M059J (cell line): Measurements from ENCODE around the gene CLCNKB. TPM values are rescaled to one million over a fixed set of nuclear protein-coding genes. Genes with fewer than 3 reads are reported as not detected.
A peak's percentile ranks its signal among the peaks of the same experiment; 100 is the strongest.
"Not testable (repeated sequence)": the region's sequence is repeated elsewhere in the genome, so short reads cannot be mapped to it uniquely, and the experiment has no call there.

Source experiments
- DNase-seq: peaks from one replicate; pipeline ENCODE4 v3.0.0-alpha.2; 2012; ENCODE audit warnings: low read depth
- total RNA-seq: library from RNA; depleted of rRNA; stranded (reverse); fragments of >200 nt; shearing (Covaris generic); gene quantifications from 2 replicates; pipeline ENCODE4 v1.2.3, GENCODE V29; 2014

Gene CLCNKB
- total RNA-seq, 1 experiment from 2014 or later: 0.32 TPM

DNA sequence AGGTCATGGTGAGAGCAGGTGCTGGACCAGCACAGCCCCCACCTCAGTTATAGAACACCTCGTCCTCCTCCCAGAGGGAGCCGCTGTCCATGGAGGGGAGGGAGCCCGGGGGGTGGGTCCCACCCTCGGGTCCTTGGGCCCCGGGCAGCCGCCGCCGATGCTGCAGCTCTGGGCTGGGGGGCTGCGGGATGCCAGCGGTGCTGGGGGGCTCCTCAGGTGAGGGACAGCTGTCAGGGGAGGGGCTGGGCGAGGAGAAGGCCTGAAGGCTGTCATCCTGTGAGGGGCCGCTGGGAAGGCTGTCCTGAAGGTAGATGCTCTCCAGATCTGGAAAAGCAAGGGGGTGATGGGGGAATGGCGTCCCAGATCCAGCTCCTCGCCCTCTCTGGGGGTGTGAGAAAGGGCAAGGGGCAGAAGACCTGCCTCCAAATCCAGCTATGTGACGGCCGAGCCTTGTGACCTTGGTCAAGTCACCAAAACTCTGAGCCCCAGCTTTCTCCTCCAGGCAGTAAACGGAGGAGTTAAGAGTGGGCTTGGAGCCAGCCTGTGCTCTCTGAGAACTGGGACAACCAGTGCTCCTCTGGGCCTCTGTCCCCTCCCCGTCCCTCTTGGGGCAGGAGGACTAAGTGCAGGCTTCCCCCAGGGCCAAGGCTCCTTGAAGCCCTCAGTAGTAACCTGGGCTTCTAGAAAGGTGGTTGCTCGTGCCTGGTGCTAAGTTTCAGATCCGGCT, 15.0 kb downstream of the CLCNKB start:
- not testable (repeated sequence) for DNase-seq

DNA sequence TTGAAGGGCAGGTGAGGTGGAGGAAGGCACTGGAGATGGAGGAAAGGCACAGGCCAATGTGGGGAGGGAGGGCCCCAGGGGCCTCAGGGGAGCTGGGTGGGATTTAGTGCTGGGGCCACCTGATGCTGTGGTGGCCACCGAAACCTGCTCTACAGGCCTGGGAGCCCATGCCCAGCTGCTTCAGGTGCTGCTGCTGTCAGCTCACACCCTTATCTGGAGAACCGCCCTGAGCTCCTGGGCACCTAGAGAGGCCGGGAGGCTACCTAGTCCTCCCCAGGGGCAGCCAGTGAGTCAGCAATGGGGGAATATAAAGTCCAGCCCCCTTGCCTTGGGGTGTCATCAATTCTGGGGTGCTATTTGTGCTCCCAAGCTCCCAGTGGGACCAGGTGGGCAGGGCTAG, 17.7 kb downstream of the CLCNKB start:
- DNase-seq: no peak

DNA sequence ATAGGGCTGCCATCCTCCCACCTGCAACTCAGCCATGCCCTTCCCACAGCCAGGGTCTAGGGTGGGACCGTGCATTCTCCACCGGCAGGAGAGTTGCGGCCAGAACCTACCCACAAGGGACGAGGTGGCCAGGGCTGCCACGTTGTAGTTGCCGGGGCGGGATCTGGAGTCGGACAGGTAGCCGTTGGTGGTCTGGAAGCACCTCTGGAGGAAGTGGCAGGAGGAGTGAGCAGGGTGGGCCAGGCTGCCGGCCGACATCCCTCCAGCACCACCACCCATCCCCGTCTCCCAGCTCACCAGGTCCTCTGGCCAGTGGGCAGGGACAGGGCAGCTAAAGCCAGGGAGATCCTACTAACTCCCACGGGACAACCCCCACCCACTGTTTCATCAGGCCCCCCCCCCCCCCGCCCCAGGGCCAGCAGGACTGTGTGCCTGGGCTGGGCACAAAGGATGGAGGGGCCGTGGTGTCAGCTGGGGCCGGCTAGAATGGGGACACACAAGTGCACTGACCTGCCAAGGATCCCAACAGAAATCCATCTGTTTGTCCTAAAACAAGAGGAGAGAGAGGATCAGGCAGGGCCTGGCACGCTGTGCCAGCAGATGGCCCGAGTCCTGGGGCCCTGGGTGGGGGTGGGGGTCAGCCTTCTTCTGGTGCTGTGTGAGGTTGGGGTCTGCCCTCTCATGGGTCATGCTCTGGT, 18.6 kb downstream of the CLCNKB start:
- DNase-seq: not testable (repeated sequence)

DNA sequence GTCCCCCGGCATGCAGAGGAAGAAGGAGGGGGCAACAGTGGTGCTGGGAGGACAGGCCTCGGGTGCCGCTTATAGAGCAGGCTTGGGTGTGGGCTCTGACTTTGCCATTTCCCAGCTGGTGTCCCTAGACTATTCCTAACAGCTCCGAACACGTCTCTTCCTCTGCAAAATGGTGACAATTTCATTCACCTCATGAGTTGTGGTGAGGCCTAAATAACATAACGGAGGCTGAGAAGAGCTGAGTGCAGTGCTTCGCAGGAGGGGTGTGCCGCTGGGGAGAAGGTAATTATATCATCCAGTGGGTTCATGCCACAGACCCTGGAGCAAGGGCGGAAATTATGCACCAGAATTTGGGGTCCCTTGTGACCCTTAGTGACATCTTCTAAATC, 19.1 kb downstream of the CLCNKB start:
- not testable (repeated sequence) for DNase-seq

DNA sequence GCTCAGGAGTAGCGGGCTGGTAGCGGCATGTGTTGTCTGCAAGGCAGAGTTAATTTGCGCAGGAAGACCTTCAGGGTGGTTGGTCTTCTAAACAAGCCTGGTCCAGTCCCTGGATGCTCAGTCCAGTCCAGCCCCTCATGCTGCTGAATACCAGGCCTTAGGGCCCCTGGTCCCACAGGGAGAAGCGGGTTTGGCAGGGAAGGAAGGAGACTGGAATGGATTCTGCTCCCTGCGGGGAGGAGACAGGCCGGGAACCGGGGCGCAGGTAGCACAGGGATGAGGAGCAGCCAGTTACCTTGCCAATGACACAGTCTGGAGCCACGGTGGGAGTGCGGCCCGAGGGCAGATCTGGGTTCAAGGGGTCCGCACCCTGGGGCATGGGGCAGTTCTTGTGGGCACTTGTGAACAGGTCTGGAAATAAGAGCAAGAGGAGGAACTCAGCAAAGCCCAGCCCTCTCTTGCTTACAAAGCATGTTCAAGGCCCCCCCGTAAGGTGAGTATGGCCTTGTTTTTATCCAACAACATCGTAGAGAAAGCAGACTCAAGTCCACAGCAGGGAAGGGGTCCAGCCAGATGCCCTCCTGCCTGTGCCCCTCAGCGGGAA, 19.7 kb downstream of the CLCNKB start:
- DNase-seq: no peak

DNA sequence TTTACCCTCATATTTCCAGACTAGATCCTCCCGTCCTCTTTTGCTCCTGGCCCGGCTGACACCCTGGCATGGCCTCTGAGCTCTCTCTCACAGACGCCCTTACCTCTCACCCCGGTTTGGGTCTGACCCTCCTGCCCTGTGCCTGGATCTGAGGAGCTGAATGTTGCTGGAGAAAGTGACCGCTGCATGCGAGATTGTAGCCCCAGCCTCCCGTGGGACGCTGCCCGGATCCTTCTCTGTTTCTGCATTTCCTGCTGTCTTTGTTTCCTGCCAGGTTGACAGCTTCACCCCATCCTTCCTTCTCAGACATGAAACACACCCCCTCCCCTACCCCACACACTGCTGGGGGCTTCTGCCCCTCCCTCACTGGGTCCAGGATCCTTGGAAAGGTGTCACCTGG, 20.3 kb downstream of the CLCNKB start:
- DNase-seq: no peak

DNA sequence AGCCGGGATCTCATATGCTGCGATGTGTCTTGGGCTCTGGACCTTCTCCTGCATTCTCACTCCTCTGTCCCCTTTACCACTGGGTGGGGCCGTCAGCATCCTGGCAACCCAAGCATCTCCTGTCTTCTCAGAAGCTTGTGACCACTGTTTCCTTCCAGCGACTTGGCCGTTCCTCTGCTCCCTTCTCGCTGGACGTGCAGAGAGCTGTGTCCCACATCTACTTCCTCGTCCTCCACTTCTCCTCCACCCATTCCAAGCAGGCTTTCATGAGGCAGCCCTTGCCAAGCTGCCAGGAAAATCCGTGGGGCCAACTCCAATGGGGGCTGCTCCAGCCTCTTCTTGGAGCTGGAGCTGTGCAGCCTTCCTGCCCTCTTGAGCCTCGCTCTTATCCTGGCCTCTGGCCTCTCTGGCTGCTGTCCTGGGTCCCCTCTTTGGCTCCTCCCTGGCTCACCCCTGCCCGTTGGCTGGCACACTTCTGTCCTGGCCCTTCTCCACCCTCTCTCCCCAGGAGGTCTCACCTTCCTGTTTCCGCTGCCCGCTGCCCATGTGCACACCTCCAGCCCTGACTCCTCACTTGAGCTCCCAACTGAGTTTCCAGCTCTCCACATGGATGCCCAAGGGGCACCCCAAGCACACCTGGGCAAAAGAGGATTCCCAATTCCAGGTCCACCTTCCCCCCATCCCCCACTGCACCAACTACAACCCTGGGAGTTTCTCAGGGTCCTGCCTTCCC, 21.1 kb downstream of the CLCNKB start:
- DNase-seq: no peak

DNA sequence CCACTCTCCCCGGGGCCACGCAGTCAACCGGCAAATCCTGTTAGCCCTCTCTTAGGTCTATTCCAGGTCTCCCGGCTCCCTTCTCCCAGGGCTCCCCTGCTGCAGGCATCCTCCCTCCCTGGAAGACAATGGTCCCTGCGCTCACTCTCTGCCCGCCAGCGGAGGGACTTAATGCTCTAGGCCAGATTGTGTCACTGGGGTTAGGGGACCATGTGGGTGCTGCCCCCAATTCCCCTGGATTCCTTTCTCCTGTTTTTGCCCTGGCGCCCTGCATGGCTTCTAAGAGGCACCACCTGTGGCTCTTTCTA, 21.6 kb downstream of the CLCNKB start:
- DNase-seq: no peak

DNA sequence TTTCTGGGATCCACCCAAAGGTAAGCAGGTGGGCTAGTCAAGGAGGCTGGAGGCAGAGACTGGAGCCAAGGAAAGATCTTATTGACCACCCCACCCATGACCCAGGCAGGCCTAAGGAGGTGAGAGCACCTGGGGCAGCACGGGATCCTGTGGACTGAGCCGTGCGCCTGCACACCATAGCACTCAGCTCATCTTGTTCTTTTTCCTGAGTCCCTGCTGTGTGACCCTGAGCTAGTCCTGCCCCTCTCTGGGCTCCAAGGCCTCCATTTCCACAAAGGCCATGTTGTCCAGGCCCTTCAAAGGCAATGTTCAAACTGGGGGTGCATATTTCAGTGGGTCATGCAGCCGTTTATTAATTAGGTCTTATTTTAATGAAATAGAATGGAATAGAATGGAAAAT, 22.7 kb downstream of the CLCNKB start:
- no peak for DNase-seq

DNA sequence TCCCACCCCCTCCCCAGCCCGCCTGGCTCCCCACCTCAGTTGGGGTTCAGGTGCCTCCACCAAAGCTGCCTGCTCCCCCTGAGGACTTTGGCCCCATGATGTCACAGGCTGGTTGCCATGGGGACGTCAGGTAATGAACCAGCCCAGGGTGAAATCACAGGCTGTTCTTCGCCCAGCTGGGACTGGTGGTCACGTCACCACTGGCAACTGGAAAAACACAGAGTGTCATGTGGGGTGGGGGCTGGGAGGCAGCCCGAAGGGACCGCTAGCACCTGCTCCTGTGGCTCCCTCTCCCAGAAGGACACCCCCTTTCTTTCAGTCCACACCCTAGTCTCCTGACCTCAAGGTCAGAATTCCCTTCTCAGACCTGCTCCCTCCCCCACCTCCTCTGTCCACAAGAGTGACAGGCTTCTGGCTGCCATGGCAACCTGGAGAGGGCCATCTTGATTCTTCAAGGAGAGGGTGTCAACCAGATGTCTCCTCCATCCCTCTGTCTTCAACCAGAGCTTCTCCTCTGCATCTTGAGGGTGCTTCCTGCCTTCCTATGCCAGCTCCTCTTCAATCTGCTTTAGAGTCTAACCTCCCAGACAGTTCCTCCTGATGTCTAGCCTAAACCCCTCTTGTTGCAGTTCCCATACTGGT, 23.7 kb downstream of the CLCNKB start:
- peak; percentile 42 for DNase-seq

DNA sequence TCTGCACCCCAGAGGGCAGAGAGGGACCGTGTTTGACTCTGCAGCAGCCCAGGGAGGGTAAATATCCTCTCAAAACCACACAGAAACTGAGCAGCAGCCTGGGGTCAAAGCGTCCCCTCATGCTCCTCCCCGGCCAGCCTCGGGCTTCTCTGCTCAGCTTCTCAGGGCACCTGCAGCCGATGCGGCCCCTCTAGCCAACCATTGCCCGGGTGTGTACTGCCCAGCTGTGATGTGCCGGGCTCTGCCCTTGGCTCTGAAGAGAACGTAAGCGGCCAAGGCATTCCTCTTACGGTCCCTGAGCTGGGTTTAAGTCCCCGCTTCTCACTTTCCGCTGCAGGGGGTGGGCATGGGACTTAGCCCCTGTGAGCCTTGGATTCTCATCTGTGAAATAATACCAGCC, 24.4 kb downstream of the CLCNKB start:
- no peak for DNase-seq

DNA sequence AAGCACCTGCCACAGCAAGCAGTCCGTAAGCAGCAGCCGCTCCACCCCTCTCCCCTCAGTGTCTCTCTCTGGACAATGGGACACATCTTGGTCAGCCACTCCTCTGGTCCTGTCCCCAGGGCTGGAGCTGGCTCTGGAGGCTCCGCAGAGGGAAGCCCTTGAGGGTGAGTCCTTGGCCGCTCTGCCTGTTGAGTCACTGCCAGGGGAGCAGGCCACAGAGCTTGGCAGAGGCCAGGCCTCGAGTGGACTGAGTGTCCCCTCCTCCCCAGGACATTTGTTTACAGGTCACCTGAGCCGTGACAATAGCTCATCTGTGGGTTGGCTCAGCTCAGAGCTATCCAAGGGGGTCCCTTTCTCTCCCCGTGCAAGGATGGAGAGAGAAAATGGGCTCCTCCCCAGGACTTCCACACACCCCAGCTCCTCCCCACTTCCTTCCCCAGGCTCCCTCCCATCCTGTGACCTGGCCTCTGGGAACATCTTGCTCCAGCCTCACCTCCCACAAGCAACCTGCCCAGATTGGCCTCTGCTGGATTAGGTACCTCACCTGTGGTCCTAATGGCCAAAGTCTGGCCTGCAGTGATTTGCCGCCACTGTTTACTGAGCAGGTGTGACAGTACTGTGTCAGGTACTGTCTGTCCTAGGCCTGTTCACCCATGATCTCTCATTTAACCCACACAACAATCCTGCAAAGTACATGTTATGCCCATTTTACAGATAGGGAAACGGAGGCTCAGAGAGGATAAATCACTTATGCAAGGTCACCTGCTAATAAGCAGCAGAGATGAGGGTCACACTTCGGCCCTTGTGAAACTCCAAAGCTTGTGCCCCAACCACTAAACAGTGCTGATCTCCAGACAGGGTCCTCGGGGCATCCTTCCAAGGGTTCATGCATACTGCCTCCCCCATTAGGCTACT, 25.0 kb downstream of the CLCNKB start:
- peak; percentile 85 for DNase-seq

DNA sequence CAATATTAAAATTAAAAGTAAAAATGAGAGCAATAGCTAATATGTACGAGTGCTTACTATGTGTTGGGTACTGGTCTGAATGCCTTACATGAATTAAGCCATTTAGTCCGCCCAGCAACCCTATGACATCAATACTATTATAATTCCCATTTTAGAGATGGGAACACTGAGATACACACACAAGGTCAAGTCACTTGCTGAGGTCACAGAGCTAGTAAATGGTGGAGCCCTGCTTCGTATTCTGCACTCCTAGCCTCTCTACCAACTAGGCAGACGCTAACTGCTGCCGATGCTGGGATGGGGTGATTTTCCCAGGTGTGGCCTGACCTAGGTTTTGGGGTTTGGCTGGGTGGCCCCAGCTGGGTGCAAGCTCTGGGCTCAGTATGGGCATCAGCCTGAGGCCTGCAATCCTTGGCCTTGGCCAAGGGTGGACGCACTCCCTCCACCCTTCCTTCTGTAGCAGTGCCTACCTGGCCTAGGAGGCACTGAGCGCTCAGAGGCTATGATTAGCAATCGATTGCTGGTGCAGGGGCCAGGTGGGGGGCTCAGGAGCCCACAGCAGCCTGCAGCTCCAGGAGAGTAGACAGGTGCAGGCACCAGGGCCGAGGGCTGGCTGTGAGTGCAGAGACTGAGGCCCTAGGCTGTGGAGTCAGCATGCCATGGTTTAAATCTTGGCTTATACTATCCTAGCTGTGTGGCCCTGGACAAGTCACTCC, 27.2 kb downstream of the CLCNKB start:
- DNase-seq: no peak

DNA sequence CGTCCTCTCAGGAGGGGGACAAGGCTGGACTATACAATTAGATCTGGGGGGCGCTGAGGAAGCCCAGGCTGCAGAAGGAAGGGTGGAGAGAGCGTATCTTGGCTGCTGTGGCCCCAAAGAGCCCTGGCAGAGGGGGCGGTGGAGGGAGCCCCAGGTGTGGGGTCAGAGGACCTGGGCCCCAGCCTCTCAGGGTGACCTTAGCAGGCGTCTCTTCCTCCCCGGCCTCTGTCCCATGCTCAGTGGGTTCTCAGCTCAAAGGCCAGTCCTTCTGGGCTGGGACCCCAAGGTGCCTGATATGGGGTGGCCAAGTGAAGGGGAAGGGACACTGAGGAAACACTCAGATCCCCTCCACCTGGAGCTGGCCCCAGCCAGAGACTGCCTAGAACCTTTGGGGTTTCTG, 28.0 kb downstream of the CLCNKB start:
- DNase-seq: no peak

DNA sequence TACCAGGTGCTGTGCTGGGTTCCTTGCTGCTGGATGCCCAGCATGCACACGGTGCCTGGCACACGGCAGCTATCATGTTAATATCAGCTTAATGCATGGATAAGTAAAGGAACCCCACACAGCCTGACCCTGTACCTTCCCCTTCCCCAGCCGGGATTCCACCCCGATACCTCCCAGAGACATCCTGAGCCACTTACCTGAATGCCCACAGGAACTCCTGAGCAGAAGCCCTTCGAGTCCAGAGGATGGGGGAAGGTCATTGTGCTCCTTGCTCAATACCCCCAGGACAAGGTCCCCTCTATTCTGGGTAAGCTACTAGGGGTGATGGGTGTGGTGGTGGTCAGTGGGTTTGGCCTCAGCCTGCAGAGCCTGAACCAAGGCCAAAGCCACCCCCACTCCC, 28.5 kb downstream of the CLCNKB start:
- no peak for DNase-seq

DNA sequence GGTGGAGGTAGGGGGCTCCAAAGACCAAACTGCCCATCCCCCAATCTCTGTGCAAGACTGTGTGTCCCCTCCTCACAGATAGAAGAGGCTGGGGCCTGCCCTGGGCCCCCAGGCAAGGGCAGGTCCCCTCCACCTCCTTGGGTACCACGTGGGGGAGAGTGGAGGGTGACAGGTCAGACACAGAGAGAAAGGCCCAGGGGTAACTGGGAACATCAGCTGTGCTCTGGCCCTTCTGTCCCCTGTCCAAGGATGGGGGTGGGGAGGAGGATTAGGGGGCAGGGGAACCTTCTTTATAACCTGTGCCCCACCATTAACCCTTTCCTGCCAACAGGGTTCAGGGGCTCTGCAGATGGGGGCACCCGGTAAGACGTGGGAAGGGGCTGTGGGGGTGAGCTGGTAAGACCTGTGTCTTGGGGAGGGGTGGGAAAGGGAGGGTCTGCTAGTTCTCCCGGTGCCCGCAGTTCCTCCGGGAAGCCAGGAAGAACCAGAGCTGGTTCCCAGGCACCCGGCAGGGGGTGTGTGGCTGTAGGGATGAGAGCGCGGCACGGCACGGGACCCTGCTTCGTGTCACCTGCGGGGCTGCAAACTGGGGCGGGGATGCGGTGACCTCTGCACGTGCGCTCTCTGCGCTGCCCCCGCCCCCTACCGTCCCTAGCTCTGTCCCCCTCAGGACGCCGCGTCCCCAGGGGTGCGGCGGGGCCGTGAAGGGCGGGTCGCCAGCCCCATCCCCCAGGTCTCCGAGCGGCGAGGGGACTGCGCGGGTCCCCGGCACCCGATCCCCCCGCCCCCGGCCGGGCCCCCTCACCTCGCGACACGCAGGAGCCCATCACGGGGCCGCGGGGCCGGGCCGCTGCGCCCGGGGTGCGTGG, 29.3 kb downstream of the CLCNKB start:
- no peak for DNase-seq

DNA sequence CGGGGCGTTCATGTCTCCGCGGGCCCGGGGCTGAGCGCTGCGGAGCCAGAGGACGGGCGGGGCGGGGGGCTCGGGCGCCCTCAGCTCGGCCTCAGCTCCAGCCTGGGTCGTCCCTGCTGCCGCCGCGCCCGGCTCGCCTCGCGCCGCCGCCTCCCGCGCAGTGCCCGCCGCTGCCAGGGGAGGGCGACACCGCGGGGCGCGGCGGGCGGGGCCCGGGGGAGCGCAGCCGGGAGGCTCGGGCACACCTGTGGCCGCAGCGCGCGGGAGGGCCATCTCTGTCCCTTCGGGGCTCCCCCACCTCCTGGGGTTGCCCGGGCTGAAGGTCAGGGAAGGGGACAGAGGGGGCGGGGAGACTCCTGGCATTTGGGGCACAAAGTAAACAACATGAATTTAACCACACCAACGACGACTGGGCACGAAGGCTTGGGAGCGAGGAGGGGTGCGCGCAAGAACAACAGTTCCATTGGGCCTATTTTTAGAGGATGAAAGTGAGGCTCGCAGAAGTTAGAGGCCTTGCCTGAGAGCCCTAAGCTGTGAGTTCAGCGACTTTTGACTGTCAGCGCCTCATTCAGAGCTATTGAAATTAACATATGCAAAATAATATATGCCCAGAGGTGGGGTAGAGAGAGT, 30.0 kb downstream of the CLCNKB start, which contains the start of gene FAM131C:
TSS of gene FAM131C (minus strand) at position 162 of the 630 bp plus-strand sequence. CDS start 209 bp downstream, outside the sequence.
- DNase-seq: peak; percentile 38

DNA sequence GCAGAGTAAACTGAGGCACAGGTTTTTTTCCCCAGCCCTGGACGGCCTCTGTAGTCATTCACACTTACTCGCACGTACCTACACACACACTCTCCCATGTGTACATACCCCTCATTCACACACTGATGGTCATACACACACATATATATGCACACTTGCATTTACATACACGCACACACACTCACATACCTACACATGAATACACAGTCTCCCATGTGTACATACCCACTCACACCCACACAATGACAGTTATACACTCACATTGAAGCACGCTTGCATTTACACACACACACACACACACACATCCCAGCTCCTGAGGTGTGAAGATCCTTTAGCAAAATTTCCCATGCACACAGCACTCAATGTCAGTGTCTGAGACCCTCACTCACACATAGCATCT, 30.6 kb downstream of the CLCNKB start:
- no peak for DNase-seq
